Activated CD4-positive, alpha-beta memory T cell treated with anti-CD3 and anti-CD28 coated beads for 36 hours (primary cell): Measurements from ENCODE around the gene PC. TPM values are rescaled to one million over a fixed set of nuclear protein-coding genes. Genes with fewer than 3 reads are reported as not detected.

Experiments used
- CTCF ChIA-PET: fragments of 350-600 bp; sonication (Branson Sonifier 250); formaldehyde crosslinking; loops from one replicate; lab custom pipeline; 2021; ENCODE audit warnings: antibody characterized with exemption, inconsistent platforms; lab: Charles Lee
- POLR2A ChIA-PET: fragments of 350-600 bp; sonication (Branson Sonifier 250); formaldehyde crosslinking; loops from one replicate; lab custom pipeline; 2021; ENCODE audit warnings: antibody characterized with exemption; lab: Charles Lee
- DNase-seq: peaks from one replicate; pipeline ENCODE4 v3.0.0-alpha.2; 2020
- H3K27ac Mint-ChIP-seq: one replicate; pipeline ENCODE4 v1.8.0; 2021; ENCODE audit warnings: mixed read lengths
- H3K27me3 Mint-ChIP-seq: one replicate; pipeline ENCODE4 v1.8.0; 2021; ENCODE audit warnings: mixed read lengths
- H3K36me3 Mint-ChIP-seq: one replicate; pipeline ENCODE4 v1.8.0; 2021; ENCODE audit warnings: mixed read lengths
- H3K4me1 Mint-ChIP-seq: one replicate; pipeline ENCODE4 v1.8.0; 2021; ENCODE audit warnings: low read depth, mixed read lengths
- H3K4me3 Mint-ChIP-seq: one replicate; pipeline ENCODE4 v1.8.0; 2021; ENCODE audit warnings: mild to moderate bottlenecking, mixed read lengths
- H3K9me3 Mint-ChIP-seq: one replicate; pipeline ENCODE4 v1.8.0; 2021; ENCODE audit warnings: mixed read lengths
- intact Hi-C: fragments of 100-400 bp; cut with micrococcal nuclease; formaldehyde crosslinking; loops from one replicate; pipeline ENCODE4 v1.15.1; 2023
- total RNA-seq, 2 experiments: library from RNA; stranded (reverse); gene quantifications; one replicate each; pipeline ENCODE4 v1.2.3, GENCODE V29; 2021

The PC gene
- total RNA-seq, 2 experiments from 2014 or later: 13.1 to 15.3 TPM

DNA sequence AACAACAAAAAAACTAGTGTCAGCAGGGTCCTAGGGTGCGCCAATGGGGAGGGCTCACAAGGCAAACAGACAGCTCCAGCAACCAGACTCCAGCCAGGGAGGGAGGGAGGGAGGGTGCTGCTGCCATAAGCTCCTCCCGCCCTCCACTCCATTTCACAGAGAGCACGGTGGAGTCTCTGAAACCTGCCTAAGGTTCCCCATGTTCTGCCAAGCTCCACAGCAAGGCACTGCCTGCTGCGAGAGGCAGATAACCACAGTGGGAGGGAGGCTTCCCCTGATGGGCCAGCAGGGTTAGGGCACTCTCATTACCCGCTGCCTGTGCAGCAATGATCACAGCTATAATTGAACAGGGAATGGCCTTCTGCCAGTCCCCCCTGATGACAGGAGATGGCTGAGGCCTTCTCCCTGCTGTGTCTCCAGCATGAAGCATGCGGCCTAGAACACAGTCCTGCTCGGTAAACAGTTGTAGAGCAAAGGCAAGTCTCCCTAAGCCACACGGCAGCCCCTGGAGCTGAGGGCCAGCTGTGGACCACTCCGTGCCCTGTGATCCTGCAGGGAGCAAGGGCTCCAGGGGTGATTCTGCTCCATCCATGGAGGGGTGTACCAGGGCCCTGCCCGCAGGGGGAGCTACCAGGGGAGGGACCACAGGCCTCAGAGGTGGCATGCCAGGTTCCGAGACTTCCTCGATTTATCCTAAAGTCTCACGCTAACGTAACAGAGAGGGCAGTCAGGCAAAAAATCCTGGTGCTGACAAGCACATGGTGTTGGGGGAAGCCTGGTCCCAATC, 42.9 kb downstream of the PC start:
- POLR2A ChIA-PET: no interaction called here
- no peak overlapping the region for H3K27ac Mint-ChIP-seq
- H3K4me1 Mint-ChIP-seq: no peaks in the 10 kb centered on the region
- no peaks in the 10 kb centered on the region for H3K27me3 Mint-ChIP-seq
- no peak overlapping the region for H3K4me3 Mint-ChIP-seq
- CTCF ChIA-PET: no interaction called here
- no peaks in the 10 kb centered on the region for H3K36me3 Mint-ChIP-seq
- no peak for DNase-seq
- no peaks in the 10 kb centered on the region for H3K9me3 Mint-ChIP-seq
- intact Hi-C loops: no loop called here

DNA sequence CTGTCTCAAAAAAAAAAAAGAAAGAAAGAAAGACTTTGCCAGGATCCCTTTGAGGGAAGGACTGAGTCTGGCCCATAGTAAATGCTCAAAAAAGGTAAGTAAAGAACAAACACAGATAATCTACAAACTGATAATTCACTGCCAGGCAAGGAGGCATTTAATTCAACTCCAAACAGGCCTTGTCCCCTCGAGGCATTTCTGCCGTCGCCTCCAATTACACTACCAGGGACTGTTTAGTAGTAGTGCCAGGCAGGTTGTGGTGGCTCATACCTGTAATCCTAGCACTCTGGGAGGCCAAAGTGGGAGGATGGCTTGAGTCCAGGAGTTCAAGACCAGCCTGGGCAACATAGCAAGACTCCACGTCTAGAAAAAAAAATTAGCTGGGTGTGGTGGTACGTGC, 43.7 kb downstream of the PC start:
- POLR2A ChIA-PET: no interaction called here
- Mint-ChIP-seq H3K4me1 (no peaks in the 10 kb centered on the region), H3K27ac (no peak overlapping the region), H3K4me3 (no peak overlapping the region), H3K27me3 (no peaks in the 10 kb centered on the region), H3K36me3 (no peaks in the 10 kb centered on the region), H3K9me3 (no peaks in the 10 kb centered on the region)
- intact Hi-C loops: no loop called here
- CTCF ChIA-PET: no interaction called here
- no peak for DNase-seq

DNA sequence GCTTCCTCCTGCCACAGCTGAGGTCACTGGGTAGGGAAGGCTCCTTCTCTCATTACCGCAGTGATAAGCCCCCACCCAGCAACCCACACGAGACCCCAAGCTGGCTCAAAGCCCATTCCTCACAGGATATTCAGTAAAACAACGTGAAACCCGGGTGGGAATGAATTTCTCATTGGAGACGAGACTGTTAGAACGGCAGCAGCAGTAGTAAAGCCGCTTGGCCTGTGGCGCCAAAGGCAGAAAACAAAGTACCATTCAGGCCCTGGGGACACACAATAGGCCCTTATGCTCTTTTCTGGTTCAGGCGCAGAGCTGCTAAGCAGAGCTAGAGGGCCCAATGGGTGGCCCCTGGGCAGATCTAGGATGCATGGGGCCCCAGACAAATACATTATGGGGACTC, 45.3 kb downstream of the PC start:
- POLR2A ChIA-PET: no interaction called here
- no peaks in the 10 kb centered on the region for H3K4me1 Mint-ChIP-seq
- no peaks in the 10 kb centered on the region for H3K27me3 Mint-ChIP-seq
- H3K9me3 Mint-ChIP-seq: no peaks in the 10 kb centered on the region
- intact Hi-C loops: no loop called here
- H3K27ac Mint-ChIP-seq: no peak overlapping the region
- DNase-seq: no peak
- no peaks in the 10 kb centered on the region for H3K36me3 Mint-ChIP-seq
- CTCF ChIA-PET: no interaction called here
- no peak overlapping the region for H3K4me3 Mint-ChIP-seq

DNA sequence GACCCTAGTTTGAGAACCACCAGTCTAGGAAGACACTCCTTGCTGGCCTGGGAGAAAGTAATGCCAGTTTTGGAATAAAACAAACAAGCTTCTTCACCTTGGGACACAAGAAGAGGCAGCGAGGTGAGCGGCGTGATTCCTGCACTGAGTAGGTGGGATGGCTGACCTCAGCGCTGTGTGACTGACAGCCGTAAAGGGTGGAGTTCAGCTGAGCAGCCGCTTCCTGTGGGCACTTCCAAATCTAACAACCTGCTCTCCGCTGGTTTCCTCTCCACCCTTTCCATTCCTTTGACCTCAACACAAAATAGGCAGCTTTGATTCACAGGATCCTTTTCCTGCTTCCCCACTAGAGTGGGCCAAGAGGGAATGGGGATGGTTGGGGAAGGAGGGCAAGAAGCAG, 45.8 kb downstream of the PC start:
- no peaks in the 10 kb centered on the region for H3K36me3 Mint-ChIP-seq
- ChIA-PET POLR2A (no interaction called here), CTCF (no interaction called here)
- H3K27ac Mint-ChIP-seq: no peak overlapping the region
- H3K9me3 Mint-ChIP-seq: no peaks in the 10 kb centered on the region
- H3K4me1 Mint-ChIP-seq: no peaks in the 10 kb centered on the region
- no peaks in the 10 kb centered on the region for H3K27me3 Mint-ChIP-seq
- no peak for DNase-seq
- no peak overlapping the region for H3K4me3 Mint-ChIP-seq
- intact Hi-C loops: no loop called here

DNA sequence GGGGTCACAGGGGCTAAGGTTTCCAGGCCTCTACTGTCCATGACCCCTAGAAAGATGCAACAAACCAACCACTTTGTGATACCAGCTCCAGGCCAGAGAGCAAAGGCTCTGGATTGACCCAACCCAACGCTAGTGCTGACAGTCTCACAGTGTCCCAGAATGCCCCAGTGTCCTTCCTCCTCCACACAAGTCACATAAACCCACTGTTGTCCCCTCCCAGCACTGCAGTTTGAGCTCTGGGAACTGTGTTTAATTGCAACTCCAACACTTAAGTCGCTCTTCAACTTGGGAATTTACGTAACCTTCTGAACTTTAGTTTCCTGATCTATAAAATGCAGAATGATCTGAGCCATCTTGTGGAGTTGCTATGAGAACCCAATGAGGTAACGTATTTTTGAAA, 47.5 kb downstream of the PC start:
- POLR2A ChIA-PET: no interaction called here
- no peaks in the 10 kb centered on the region for H3K36me3 Mint-ChIP-seq
- H3K27ac Mint-ChIP-seq: no peak overlapping the region
- H3K4me3 Mint-ChIP-seq: no peak overlapping the region
- no peak for DNase-seq
- CTCF ChIA-PET: no interaction called here
- no peaks in the 10 kb centered on the region for H3K27me3 Mint-ChIP-seq
- intact Hi-C loops: no loop called here
- no peaks in the 10 kb centered on the region for H3K9me3 Mint-ChIP-seq
- H3K4me1 Mint-ChIP-seq: no peaks in the 10 kb centered on the region

DNA sequence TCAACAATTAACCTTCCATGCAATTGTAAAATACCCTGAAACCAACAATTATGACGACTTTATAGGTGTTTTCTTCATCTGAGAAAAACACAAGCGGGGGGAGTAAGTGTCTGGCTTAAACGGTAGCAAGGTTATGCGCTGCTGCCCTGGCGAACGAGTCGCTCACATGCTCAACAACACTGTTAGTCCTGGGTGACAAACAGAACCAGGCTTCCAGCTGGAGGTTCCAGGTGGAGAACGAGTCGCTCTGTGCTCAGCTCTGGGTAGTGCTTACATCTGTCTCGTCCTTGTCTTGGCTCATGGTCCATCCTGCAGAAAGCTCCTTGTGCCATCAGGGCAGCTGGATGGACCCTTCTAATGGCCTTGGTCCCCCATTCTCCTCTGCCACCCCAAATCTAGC, 48.2 kb downstream of the PC start:
- DNase-seq: no peak
- Mint-ChIP-seq H3K36me3 (no peaks in the 10 kb centered on the region), H3K9me3 (no peaks in the 10 kb centered on the region), H3K27ac (no peak overlapping the region), H3K27me3 (no peaks in the 10 kb centered on the region), H3K4me1 (no peaks in the 10 kb centered on the region), H3K4me3 (no peak overlapping the region)
- ChIA-PET POLR2A (no interaction called here), CTCF (no interaction called here)
- intact Hi-C loops: no loop called here

DNA sequence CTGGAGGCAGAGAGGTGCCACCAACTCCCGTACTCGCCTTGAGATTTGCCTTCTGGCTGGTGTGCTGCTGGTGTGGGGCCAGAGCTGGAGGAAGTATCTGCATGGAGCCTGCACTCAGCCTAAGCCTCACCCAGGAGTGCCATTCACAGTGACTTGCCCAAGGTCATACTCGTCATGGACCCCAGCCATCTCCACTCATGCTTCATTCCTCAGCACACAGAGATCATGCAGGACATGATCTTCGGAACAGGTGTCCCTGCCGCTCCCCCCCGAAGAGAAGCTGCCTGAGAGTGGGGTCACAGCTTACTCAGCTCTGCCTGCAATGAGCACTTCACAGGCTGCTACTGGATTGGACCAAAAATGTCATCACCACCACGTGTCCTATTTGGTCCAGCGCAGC, 49.0 kb downstream of the PC start:
- no peaks in the 10 kb centered on the region for H3K4me1 Mint-ChIP-seq
- intact Hi-C loops: no loop called here
- H3K4me3 Mint-ChIP-seq: no peak overlapping the region
- POLR2A ChIA-PET: interaction anchor here (1.4 kb wide), 1 partner anchor 13 kb away, joined by 4 read pairs; no protein-coding TSS in a partner anchor
- CTCF ChIA-PET: interaction anchor here (0.6 to 0.7 kb wide), 2 partner anchors 135 to 172 kb away, joined by 3 to 4 read pairs; no protein-coding TSS in a partner anchor
- DNase-seq: no peak
- H3K27me3 Mint-ChIP-seq: no peaks in the 10 kb centered on the region
- H3K27ac Mint-ChIP-seq: no peak overlapping the region
- H3K36me3 Mint-ChIP-seq: no peaks in the 10 kb centered on the region
- no peaks in the 10 kb centered on the region for H3K9me3 Mint-ChIP-seq

DNA sequence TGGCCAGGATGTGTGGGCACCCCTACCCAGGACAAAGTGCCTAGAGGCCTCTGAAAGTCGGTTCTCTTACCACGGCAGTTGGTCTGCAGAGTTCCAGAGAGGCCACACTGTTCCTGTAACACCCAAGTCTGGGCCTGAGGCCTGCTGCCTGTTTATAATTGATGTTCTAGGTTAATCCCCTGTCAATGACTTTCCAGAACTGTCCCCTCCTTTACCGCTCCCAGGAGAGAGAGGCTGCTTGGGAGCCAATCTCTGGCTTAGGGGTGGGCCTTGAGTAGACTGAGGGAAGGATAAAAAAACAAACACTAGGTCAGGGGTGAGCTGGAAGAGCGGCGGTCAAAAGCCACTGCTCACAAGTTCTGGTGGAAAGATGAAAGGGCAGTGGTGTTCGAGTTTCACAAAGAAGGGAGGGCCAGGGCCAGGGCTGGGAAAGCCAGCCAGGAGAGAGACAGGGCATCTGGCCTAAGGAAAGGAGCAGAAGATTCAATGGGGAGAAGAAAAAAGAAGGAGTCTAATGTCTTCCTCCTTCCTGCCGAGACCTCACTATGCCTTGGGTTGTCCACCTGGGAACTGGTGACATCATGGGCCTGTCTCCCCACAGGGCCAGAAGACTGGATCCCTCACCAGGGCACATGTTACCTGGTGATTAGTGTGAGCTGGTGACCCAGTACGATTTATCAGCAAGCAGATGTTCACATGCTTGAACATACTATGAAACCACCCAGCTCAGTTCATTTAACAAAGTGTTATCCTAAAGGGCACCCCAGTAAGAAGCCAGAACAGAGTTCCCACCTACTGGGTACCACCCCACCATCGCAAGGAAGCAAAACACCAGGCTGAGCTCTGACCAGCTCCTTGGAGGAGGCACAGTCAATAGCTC, 50.2 kb downstream of the PC start:
- Mint-ChIP-seq H3K36me3 (no peaks in the 10 kb centered on the region), H3K9me3 (no peaks in the 10 kb centered on the region), H3K4me1 (no peaks in the 10 kb centered on the region), H3K27ac (no peak overlapping the region), H3K4me3 (no peak overlapping the region), H3K27me3 (no peaks in the 10 kb centered on the region)
- ChIA-PET POLR2A (interaction anchor here (1.4 kb wide), 1 partner anchor 14 kb away, joined by 4 read pairs; no protein-coding TSS in a partner anchor), CTCF (no interaction called here)
- DNase-seq: no peak
- intact Hi-C loops: no loop called here

DNA sequence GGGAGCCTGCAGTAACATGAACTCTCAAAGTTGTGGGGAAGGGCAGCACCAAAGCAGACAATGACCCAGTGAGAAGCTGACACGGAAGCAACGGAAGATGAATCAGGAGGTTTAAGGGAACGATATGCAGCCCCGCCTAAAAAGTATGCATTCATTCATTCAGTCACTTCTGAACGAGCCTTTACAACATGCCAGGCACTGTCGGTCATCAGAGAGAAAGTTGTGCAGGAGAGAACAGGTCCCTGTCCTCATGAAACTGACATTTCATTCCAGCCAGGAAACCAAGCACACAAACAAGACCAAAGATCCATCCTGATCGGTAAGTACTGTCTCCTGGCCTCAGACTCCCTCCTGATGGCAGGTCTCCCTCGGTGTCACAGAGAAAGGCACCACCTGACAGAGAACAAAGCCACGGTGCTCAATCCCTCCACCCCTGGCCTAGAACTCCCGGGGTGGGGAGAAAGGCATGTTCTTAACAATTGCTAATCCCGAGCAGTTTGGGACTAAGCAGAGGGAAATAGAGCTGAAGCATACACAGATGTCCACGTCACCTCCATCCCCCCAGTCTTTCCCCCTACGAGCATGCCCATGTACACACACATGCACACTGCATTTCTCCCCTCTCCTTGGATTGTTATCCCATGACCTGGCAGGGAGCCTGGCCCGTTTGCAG, 52.0 kb downstream of the PC start:
- ChIA-PET POLR2A (no interaction called here), CTCF (no interaction called here)
- Mint-ChIP-seq H3K4me1 (no peaks in the 10 kb centered on the region), H3K27me3 (no peaks in the 10 kb centered on the region), H3K9me3 (no peaks in the 10 kb centered on the region), H3K36me3 (no peaks in the 10 kb centered on the region), H3K27ac (no peak overlapping the region), H3K4me3 (no peak overlapping the region)
- intact Hi-C loops: no loop called here
- no peak for DNase-seq

DNA sequence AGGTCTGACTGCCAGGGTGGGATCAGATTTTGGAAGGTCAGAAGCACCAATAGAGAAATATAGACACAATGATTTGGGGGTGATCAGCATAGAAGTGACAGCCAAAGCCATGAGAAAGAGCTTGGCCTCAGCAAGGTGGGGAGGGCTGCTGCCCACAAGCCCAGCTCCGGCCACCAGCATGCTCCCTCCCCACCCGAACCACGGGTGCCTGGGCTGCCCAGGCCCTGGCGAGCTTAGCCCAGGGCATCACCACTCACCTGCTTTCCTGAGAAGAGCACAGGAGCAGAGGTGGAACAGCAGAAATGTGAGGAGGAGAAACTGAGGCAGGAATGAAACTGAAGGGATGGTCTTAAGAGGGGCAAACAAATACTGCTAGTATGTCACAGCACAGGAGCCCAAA, 52.6 kb downstream of the PC start:
- intact Hi-C loops: no loop called here

DNA sequence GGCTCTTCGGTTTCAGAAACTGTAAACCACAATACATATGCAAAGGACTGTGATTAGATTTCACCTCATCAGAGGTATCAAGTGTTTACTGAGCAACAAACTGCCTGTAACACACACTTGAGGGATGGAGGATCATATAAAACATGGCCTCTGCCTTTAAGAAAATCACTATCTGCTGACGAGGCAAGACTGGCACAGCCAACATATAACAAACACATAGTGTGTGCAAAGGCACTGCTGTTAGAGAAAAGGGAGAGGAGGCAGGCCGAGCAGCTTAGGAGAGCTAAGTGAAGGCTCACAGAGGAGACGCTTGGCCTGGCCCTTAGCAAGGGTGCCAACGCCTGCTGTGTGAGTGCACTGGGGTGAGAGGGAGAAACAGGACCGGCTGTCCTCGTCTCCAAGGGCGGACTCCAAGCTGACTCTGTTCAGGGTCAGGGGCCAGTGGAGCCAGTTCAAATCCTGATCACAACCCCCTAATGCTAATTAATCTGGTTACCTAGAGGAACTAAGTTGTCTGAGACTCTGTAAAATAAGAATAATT, 53.1 kb downstream of the PC start:
- DNase-seq: no peak
- H3K4me1 Mint-ChIP-seq: no peaks in the 10 kb centered on the region
- H3K36me3 Mint-ChIP-seq: no peaks in the 10 kb centered on the region
- POLR2A ChIA-PET: no interaction called here
- H3K4me3 Mint-ChIP-seq: no peak overlapping the region
- no peak overlapping the region for H3K27ac Mint-ChIP-seq
- CTCF ChIA-PET: no interaction called here
- intact Hi-C loops: no loop called here
- H3K9me3 Mint-ChIP-seq: no peaks in the 10 kb centered on the region
- H3K27me3 Mint-ChIP-seq: no peaks in the 10 kb centered on the region

More for the DNA sequence above, 52.6 kb downstream of the PC start:
- Mint-ChIP-seq H3K4me3 (no peak overlapping the region), H3K9me3 (no peaks in the 10 kb centered on the region), H3K27me3 (no peaks in the 10 kb centered on the region), H3K27ac (no peak overlapping the region), H3K36me3 (no peaks in the 10 kb centered on the region), H3K4me1 (no peaks in the 10 kb centered on the region)
- no peak for DNase-seq
- ChIA-PET POLR2A (no interaction called here), CTCF (no interaction called here)

DNA sequence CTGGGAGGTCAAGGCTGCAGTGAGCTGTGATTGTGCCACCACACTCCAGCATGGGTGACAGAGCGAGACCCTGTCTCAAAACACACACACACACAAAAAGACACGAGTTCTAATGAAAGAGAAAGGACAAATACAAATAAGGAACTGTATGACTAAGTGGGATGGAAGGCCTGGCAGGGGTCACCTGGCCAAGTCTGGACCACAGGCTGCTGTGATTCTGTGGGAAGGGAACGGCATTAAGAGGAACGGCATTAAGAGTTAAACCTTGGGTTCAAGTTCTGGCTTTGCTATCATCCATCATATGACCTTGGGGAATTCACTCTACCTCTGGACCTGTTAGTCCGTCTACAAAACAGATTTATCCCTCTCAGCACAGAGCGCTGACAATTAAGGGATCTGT, 53.6 kb downstream of the PC start:
- no peaks in the 10 kb centered on the region for H3K36me3 Mint-ChIP-seq

More for the DNA sequence above, 53.6 kb downstream of the PC start:
- intact Hi-C loops: no loop called here
- Mint-ChIP-seq H3K27me3 (no peaks in the 10 kb centered on the region), H3K27ac (no peak overlapping the region), H3K4me3 (no peak overlapping the region), H3K9me3 (no peaks in the 10 kb centered on the region), H3K4me1 (no peaks in the 10 kb centered on the region)
- DNase-seq: no peak
- CTCF ChIA-PET: no interaction called here
- POLR2A ChIA-PET: no interaction called here
